Measurements from ENCODE around the gene RIPOR3.
A peak's percentile ranks its signal among the peaks of the same experiment; 100 is the strongest.
"Not testable (repeated sequence)": the region's sequence is repeated elsewhere in the genome, so short reads cannot be mapped to it uniquely, and the experiment has no call there.

RIPOR3 gene

DNA sequence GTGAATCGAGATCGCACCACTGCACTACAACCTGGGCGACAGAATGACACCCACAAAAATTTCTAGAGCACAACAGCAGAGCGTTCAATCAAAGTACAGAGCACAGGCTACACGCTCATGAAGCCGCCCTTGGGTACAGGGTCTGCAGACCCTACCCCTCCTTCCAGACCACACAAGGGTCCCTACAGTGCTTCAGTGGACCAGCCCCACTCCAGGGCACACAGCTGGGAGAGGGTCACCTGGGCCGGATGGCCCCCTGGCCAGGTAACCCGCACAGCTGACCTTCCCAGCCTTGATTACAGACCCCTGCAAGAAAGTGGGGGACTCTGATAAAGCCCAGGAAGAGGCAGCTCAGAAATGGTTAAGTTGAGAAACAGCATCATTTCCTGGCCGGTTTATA is 63.6 kb downstream of the RIPOR3 start:
- Histone ChIP-seq H3K36me3 (ENCODE audit: control insufficient read depth in 2 of 2, insufficient read depth in 2 of 2, low read length in 2 of 2) (no peaks in the 10 kb centered on the region), H3K9me3 (ENCODE audit: control insufficient read depth in 2 of 2, low read length in 2 of 2) (no peaks in the 10 kb centered on the region), H3K4me1 (ENCODE audit: control insufficient read depth, insufficient read depth, low read length) (peaks cover 6% of the 10 kb centered on the region), H3K4me3 (ENCODE audit: low read length in 2 of 2) (no peak overlapping the region), H3K27me3 (ENCODE audit: control insufficient read depth in 1 of 2, insufficient read depth in 2 of 2, low read length in 2 of 2) (no peaks in the 10 kb centered on the region), H3K9ac (ENCODE audit: low read length in 2 of 2) (no peak overlapping the region), H3K27ac (ENCODE audit: low read length) (no peak overlapping the region)

DNA sequence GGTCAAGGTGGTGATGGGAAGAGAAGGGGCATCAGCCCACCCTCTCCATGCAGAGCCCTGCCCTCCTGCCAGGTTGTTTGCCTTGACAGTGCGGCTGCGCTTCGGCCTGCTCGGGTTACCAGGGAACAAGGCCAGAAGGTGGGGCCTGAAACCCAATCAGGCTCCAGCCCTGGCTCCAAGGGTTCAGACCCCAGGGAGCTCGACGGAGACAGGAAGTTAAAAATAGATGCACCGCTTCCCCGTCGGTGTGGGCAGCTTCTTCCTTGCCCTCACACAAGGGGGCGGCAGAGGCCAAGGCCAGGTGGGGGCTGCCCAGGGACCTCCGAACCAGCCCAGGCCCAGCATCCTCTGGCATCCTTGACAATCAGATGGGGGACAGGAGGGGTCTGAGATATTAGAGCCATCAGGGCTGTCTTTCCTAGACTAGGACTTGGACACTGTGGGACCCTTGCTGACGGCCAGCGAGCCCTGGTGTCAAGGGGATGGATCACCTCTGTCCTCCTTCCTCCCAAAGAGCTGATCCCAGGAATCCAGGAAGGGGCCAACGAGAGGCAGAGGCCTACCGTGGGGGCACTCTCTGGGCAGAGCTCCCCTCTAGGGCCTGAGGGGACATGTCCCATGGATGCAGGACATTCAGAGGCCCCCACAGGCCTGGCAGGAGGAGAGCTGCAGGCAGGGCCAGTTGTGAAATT is 65.2 kb downstream of the RIPOR3 start:
- Histone ChIP-seq H3K9ac (ENCODE audit: low read length in 2 of 2) (peak overlapping the region in 1 of 2 donors; percentile 21), H3K4me3 (ENCODE audit: low read length in 2 of 2) (no peak overlapping the region), H3K36me3 (ENCODE audit: control insufficient read depth in 2 of 2, insufficient read depth in 2 of 2, low read length in 2 of 2) (peaks cover 0 to 3% of the 10 kb centered on the region in 2 donors), H3K4me1 (ENCODE audit: control insufficient read depth, insufficient read depth, low read length) (peaks cover 6% of the 10 kb centered on the region), H3K27me3 (ENCODE audit: control insufficient read depth in 1 of 2, insufficient read depth in 2 of 2, low read length in 2 of 2) (no peaks in the 10 kb centered on the region), H3K27ac (ENCODE audit: low read length) (no peak overlapping the region), H3K9me3 (ENCODE audit: control insufficient read depth in 2 of 2, low read length in 2 of 2) (peaks cover 5 to 9% of the 10 kb centered on the region in 2 donors)

DNA sequence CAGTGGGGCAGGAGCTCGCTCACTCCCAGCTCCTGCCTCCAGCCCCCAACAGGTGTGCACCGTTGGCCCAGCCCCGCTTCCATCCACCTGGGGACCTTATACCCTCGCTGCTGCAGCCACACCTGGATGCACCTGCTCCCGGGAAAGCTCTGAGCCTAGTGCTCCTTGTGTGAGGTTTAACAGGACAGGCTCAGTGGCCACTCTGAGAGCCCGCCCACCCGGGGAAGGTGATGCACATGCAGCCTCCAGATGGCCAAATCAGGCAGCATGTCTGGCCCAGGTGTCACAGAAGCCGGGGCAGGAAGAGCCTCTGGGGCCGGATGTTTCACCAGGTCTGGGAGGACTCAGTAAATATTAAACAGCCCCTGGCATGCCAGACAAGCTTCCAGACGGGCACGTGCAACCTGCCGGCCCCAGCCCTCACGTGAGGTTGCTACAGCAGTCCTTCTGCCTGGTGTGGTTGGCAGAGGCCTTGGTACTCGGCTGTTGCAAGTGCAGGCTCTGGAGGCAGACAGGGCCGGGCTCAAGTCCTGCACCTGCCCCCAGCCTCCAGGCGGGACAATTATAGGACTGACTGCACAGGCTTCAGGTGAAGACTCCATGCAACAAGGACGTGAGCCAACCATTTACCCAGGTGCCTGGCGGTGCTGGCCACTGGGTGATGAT is 66.9 kb downstream of the RIPOR3 start:
- Histone ChIP-seq H3K27me3 (ENCODE audit: control insufficient read depth in 1 of 2, insufficient read depth in 2 of 2, low read length in 2 of 2) (no peaks in the 10 kb centered on the region), H3K9ac (ENCODE audit: low read length in 2 of 2) (no peak overlapping the region), H3K36me3 (ENCODE audit: control insufficient read depth in 2 of 2, insufficient read depth in 2 of 2, low read length in 2 of 2) (peaks cover 0 to 5% of the 10 kb centered on the region in 2 donors), H3K9me3 (ENCODE audit: control insufficient read depth in 2 of 2, low read length in 2 of 2) (peaks cover 5 to 14% of the 10 kb centered on the region in 2 donors), H3K27ac (ENCODE audit: low read length) (no peak overlapping the region), H3K4me3 (ENCODE audit: low read length in 2 of 2) (no peak overlapping the region), H3K4me1 (ENCODE audit: control insufficient read depth, insufficient read depth, low read length) (peaks cover 3% of the 10 kb centered on the region)

DNA sequence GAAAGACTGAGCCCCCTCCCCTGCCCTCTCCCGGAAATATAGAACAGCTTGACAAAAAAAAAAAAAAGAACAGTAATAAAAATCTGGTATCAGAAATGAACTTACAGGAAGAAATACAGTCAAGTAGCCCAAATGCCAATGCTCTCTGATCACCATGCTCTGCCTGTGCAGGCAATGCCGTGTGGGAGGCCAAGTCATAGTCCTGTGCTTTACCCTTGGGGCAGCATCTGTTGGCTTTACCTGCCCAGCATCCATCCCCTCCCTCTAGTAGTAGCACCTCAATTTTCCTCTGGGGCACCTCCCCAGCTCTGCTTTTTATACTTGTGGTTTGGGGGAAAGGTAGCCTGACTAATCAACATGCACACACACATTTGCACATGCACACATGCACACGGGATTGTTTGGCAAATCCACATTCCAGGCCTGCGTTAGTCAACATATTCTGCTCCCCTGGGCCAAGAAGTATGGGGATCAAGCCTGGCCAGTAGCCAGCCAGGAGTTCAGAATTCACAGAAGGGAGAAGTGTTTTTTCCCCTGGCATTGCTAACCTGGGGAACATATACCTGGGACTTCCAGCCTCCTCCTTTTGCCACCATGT is 70.2 kb downstream of the RIPOR3 start:
- H3K27ac ChIP-seq (ENCODE audit: low read length): no peak overlapping the region
- no peak overlapping the region for H3K9ac ChIP-seq (ENCODE audit: low read length in 2 of 2)
- H3K4me3 ChIP-seq (ENCODE audit: low read length in 2 of 2): no peak overlapping the region

DNA sequence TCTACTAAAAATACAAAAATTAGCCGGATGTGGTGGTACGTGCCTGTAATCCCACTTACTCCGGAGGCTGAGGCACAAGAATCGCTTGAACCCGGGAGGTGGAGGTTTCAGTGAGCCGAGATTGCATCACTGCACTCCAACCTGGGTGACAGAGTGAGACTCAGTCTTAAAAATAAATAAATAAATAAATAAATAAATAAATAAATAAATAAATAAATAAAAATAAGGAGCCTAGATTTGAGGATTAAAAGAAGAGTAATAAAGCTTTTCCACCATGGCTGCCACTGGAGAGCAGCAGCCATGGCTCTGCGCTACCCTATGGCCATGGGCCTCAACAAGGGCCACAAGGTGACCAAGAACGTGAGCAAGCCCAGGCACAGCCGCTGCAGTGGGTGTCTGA is 70.9 kb downstream of the RIPOR3 start:
- not testable (repeated sequence) for H3K4me3 ChIP-seq (ENCODE audit: low read length in 2 of 2); H3K27ac ChIP-seq (ENCODE audit: low read length); H3K9ac ChIP-seq (ENCODE audit: low read length in 2 of 2); H3K36me3 ChIP-seq (ENCODE audit: control insufficient read depth in 2 of 2, insufficient read depth in 2 of 2, low read length in 2 of 2); H3K4me1 ChIP-seq (ENCODE audit: control insufficient read depth, insufficient read depth, low read length); H3K27me3 ChIP-seq (ENCODE audit: control insufficient read depth in 1 of 2, insufficient read depth in 2 of 2, low read length in 2 of 2)
- peaks cover 5 to 14% of the 10 kb centered on the region in 2 donors for H3K9me3 ChIP-seq (ENCODE audit: control insufficient read depth in 2 of 2, low read length in 2 of 2)

More for the DNA sequence above, 70.2 kb downstream of the RIPOR3 start:
- Histone ChIP-seq H3K9me3 (ENCODE audit: control insufficient read depth in 2 of 2, low read length in 2 of 2) (peaks cover 5 to 14% of the 10 kb centered on the region in 2 donors), H3K36me3 (ENCODE audit: control insufficient read depth in 2 of 2, insufficient read depth in 2 of 2, low read length in 2 of 2) (peaks cover 0 to 5% of the 10 kb centered on the region in 2 donors), H3K27me3 (ENCODE audit: control insufficient read depth in 1 of 2, insufficient read depth in 2 of 2, low read length in 2 of 2) (no peaks in the 10 kb centered on the region), H3K4me1 (ENCODE audit: control insufficient read depth, insufficient read depth, low read length) (peaks cover 3% of the 10 kb centered on the region)

DNA sequence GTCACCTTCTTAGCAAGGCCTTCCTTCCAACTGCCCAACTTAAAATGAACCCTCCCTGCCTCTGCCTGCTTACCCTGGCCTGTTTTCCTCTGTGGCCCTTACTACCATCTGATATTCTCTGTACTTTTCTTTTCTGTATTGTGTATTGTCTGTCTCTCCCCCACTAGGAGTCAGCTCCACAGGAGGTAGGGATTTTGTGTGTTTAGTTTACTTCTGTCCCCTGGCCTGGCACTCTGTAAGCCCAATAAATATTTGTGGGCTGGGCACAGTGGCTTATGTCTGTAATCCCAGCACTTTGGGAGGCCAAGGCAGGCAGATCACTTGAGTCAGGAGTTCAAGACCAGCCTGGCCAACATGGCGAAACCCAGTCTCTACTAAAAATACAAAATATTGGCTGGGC is 72.8 kb downstream of the RIPOR3 start:
- H3K9ac ChIP-seq (ENCODE audit: low read length in 2 of 2): no peak overlapping the region
- H3K9me3 ChIP-seq (ENCODE audit: control insufficient read depth in 2 of 2, low read length in 2 of 2): peaks cover 5 to 14% of the 10 kb centered on the region in 2 donors

DNA sequence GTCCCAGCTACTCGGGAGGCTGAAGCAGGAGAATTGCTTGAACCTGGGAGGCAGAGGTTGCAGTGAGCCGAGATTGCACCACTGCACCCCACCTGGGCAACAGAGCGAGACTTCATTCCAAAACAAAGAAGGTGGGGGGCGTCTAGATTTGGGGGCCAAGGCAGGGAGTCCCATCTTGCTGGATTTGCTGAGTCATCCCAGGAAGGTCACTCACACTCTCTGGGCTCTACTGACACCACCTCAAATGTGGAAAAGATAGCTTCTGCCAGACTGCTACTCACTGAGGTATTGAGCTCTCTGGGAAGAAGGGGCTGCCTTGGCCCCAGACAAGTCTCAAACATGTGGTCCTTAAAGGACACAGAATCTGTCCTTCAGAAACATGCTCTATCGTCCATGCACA is 74.3 kb downstream of the RIPOR3 start:
- Histone ChIP-seq H3K4me1 (ENCODE audit: control insufficient read depth, insufficient read depth, low read length) (no peaks in the 10 kb centered on the region), H3K27ac (ENCODE audit: low read length) (no peak overlapping the region), H3K27me3 (ENCODE audit: control insufficient read depth in 1 of 2, insufficient read depth in 2 of 2, low read length in 2 of 2) (no peaks in the 10 kb centered on the region), H3K4me3 (ENCODE audit: low read length in 2 of 2) (no peak overlapping the region), H3K9ac (ENCODE audit: low read length in 2 of 2) (no peak overlapping the region), H3K36me3 (ENCODE audit: control insufficient read depth in 2 of 2, insufficient read depth in 2 of 2, low read length in 2 of 2) (peaks cover 0 to 2% of the 10 kb centered on the region in 2 donors), H3K9me3 (ENCODE audit: control insufficient read depth in 2 of 2, low read length in 2 of 2) (peaks cover 5 to 14% of the 10 kb centered on the region in 2 donors)

More for the DNA sequence above, 72.8 kb downstream of the RIPOR3 start:
- H3K4me1 ChIP-seq (ENCODE audit: control insufficient read depth, insufficient read depth, low read length): no peaks in the 10 kb centered on the region
- no peak overlapping the region for H3K27ac ChIP-seq (ENCODE audit: low read length)
- H3K4me3 ChIP-seq (ENCODE audit: low read length in 2 of 2): no peak overlapping the region
- H3K36me3 ChIP-seq (ENCODE audit: control insufficient read depth in 2 of 2, insufficient read depth in 2 of 2, low read length in 2 of 2): peaks cover 0 to 5% of the 10 kb centered on the region in 2 donors
- no peaks in the 10 kb centered on the region for H3K27me3 ChIP-seq (ENCODE audit: control insufficient read depth in 1 of 2, insufficient read depth in 2 of 2, low read length in 2 of 2)

DNA sequence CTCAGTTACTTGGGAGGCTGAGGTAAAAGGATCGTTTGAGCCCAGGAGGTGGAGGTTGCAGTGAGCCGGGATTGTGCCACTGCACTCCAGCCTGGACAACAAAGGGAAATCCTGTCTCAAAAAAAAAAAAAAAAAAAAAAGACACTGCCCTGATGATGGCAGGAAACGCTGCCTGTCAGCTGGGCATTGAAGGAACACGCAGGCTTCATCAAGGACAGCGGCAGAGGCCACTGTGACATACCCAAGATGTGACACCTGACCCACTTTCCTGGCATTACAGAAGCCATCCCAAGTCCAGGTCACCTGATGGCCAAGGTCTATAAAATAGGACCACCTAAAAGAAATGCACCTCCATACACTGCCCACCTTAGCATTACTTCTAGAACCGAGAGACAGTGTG is 75.9 kb downstream of the RIPOR3 start:
- H3K4me3 ChIP-seq (ENCODE audit: low read length in 2 of 2): no peak overlapping the region
- H3K9ac ChIP-seq (ENCODE audit: low read length in 2 of 2): no peak overlapping the region
- no peaks in the 10 kb centered on the region for H3K4me1 ChIP-seq (ENCODE audit: control insufficient read depth, insufficient read depth, low read length)
- H3K27ac ChIP-seq (ENCODE audit: low read length): no peak overlapping the region
- H3K27me3 ChIP-seq (ENCODE audit: control insufficient read depth in 1 of 2, insufficient read depth in 2 of 2, low read length in 2 of 2): no peaks in the 10 kb centered on the region
- H3K36me3 ChIP-seq (ENCODE audit: control insufficient read depth in 2 of 2, insufficient read depth in 2 of 2, low read length in 2 of 2): peaks cover 0 to 2% of the 10 kb centered on the region in 2 donors
- H3K9me3 ChIP-seq (ENCODE audit: control insufficient read depth in 2 of 2, low read length in 2 of 2): no peaks in the 10 kb centered on the region

DNA sequence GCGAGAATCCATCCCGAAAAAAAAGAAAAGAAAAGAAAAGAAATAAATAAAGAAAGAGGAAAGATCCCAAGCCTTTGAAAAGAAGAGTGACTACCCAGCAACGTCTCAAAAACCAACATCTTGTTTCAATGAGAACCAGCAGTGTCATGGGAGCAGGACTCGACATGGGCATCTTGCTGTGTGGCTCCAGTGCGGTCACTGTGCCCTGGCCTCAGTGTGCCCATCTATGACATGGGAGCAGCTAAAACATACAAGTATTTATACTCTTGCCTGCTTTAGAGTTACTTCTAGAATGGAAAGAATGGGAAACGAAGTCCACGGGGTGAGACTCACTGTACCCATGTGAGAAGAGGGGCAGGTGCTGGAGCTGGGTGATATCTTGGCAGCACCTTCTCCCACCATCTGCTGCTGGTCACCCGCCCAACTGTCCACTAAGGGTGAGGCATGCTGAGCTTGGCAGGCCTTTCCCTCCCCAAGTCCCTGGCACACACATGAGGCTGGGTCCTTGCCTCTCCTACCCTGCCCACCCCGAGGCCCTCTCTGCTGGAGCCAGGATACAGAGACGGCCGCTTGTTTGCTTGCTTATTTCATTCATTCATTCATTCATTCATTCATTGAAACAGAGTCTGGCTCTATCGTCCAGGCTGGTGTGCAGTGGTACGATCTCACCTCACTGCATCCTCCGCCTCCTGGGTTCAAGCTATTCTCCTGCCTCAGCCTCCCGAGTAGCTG is 77.7 kb downstream of the RIPOR3 start:
- Histone ChIP-seq H3K4me1 (ENCODE audit: control insufficient read depth, insufficient read depth, low read length) (no peaks in the 10 kb centered on the region), H3K27me3 (ENCODE audit: control insufficient read depth in 1 of 2, insufficient read depth in 2 of 2, low read length in 2 of 2) (no peaks in the 10 kb centered on the region), H3K9me3 (ENCODE audit: control insufficient read depth in 2 of 2, low read length in 2 of 2) (no peaks in the 10 kb centered on the region), H3K4me3 (ENCODE audit: low read length in 2 of 2) (no peak overlapping the region), H3K27ac (ENCODE audit: low read length) (no peak overlapping the region), H3K9ac (ENCODE audit: low read length in 2 of 2) (no peak overlapping the region), H3K36me3 (ENCODE audit: control insufficient read depth in 2 of 2, insufficient read depth in 2 of 2, low read length in 2 of 2) (no peaks in the 10 kb centered on the region)

DNA sequence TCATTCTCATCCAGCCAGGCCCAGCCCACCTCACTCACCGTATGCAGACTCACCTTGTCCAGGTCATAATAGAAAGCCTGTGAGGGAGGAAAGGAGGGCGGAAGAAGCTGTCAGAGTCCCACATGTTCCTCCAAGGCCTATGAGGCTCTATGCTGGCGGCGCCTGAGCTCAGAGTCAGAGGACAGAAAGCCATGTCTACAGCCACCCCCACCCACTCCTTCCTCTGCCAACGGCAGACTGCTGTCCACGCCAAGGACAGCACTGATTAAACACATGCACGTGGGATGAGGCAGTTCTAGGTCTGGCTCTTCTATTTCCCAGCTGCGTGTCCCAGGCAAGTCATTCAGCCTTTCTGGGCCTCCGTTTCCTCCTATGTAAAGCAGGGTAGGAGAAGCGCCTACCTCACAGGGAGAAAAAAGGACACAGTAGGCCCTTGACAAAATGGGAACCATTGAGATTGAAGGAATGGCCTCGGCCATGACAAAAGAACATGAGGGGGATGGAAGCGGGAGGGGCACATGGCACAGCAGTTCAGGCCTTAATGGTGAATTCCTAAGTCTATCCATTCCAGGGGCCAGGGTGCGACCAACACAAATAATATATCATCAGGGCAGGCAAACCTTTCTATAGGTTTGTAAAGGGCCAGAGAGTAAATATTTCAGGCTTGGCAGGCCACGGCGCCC is 80.1 kb downstream of the RIPOR3 start:
- Histone ChIP-seq H3K27ac (ENCODE audit: low read length) (no peak overlapping the region), H3K9ac (ENCODE audit: low read length in 2 of 2) (no peak overlapping the region), H3K9me3 (ENCODE audit: control insufficient read depth in 2 of 2, low read length in 2 of 2) (no peaks in the 10 kb centered on the region), H3K36me3 (ENCODE audit: control insufficient read depth in 2 of 2, insufficient read depth in 2 of 2, low read length in 2 of 2) (no peaks in the 10 kb centered on the region), H3K4me1 (ENCODE audit: control insufficient read depth, insufficient read depth, low read length) (no peaks in the 10 kb centered on the region), H3K4me3 (ENCODE audit: low read length in 2 of 2) (no peak overlapping the region), H3K27me3 (ENCODE audit: control insufficient read depth in 1 of 2, insufficient read depth in 2 of 2, low read length in 2 of 2) (no peaks in the 10 kb centered on the region)

All from stomach smooth muscle (tissue), 2 donors.